HL-60/S4 treated with phorbol 12-myristate 13-acetate at 8.2 ng/mL for 4 days and 3 days (cell line): ENCODE results near the gene CRNKL1.

Source experiments
- in situ Hi-C: fragments of 300-500 bp; cut with MboI; formaldehyde crosslinking; loops from 2 replicates; pipeline ENCODE4 v1.15.0; 2022; ENCODE audit warnings: low sequenced_read_pairs

The CRNKL1 gene

DNA sequence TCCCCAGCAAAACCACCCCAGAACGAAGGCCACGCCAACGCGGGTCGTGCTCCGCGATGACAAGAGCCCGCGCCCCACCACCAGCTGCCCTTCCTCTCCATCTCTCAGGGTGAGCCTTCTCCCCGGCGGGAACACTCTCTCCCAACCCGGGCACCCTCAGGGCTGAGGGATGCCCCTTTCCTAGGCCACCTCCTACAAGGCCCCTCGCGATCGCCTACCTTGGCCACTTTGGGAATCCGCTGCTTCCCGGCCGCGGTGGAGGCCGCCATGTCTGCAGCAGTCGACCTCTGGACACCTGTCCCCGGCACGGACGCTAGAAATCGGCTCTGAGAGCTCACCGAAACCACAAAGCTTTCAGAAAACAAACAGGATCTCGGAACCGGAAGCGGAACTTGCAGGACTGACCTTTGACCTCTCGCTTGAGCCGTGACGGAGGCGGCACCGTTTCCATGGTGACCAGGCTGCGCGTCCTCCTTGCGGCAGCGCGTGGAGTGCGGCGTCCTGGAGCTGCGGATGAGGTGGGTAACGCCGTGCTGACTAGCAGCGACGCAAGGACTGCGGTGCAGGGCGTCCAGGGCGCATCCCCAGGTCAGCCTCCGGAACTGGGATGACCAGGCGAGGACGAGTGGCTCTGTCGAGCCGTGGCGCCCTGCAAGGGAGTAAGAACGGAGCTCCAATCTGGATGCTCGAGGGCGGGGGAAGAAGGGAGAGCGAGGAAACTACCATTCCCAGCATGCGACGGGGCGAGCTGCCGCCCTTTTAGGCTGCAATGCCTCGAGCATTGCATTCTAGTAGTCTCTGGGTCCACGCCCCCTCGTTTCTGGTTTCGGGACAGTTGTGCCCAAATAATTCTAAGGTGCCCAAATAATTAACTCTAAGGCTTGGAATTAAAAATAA is at the start of gene CRNKL1, which contains the start of gene CFAP61:
TSS of gene CRNKL1 (minus strand) at position 393 of the 897 bp plus-strand sequence. CDS start at position 269, 124 bp downstream.
TSS of gene CFAP61 (plus strand) at position 459 of the 897 bp plus-strand sequence. CDS start 4,122 bp downstream, outside the sequence.
- in situ Hi-C loops = no loop called here

DNA sequence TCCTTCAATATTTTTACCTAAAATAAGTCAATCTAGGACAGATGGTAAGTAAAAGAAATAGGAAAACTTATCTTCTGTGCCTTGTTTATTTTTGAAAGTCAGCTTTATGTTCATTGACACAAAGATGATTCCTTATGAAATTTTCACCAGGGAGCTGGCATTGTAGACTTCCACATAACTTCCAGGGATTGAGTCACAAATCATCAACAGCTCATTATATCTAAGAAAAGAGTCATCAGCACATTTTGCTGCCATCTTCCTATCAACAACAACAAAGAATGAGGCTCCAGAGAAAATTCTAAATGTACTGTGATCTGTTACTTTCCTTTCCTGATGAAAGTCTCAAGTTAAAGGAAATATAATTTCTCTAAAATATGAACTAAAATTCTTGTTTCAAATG is 48.6 kb upstream of the CRNKL1 start:
- in situ Hi-C loops = no loop called here

DNA sequence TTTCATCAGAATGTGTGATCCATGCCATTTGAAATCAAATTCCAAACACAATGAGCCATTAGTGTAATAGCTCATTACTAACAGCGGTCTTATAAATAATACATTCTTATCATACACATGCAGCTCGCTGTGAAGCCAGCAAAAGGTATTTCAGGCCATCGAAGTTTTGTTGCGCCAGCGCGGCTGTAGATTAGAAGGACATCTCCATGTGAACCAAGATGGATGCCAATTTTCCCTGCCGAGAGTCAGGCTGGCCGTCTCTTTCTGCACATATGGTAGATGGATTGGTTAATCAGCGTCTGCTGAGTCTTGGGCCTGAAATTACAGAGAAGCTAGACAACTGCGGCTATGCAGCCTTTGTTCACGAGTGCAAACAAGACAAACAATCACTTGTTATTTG is 44.2 kb upstream of the CRNKL1 start:
- in situ Hi-C loops = loop anchor here (25.0 kb wide), 1 partner anchor 466 kb away; no protein-coding TSS in a partner anchor

DNA sequence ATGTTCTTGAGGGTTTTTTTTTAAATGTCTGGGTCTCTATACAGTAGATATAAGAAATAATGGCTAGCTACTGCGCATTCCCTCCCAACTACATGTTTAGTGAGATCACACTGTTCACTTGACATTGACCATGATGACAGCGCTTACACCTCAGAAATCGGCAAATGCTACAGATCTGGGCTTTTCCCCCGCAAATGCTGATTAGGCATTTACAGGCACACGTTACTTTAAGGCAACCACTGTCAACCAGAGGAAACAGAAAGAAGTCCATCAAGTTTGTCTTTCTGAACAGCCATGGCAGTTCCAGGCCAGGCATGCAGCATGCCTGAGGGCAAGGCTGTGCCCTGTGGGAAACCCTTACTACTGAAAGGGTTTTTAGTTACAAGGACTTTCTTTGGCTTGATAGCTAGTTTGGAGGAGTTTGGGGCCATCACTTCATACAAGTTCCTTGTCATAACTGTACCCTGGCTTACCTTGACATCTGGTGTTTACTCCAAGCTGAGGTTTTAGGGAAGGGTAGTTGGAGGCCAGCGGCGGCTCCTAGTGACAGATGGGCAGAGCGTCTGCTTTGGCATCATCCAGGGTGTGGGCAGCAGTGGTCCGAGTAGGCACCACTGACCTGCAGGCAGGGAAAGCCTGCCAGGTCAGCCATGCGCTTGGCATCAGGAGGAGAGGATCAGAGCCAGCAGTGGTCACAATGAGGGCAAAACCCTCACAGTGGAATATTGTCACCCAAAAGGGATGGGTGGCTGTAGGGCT is 43.0 kb upstream of the CRNKL1 start:
- in situ Hi-C loops = loop anchor here (25.0 kb wide), 1 partner anchor 467 kb away; no protein-coding TSS in a partner anchor

DNA sequence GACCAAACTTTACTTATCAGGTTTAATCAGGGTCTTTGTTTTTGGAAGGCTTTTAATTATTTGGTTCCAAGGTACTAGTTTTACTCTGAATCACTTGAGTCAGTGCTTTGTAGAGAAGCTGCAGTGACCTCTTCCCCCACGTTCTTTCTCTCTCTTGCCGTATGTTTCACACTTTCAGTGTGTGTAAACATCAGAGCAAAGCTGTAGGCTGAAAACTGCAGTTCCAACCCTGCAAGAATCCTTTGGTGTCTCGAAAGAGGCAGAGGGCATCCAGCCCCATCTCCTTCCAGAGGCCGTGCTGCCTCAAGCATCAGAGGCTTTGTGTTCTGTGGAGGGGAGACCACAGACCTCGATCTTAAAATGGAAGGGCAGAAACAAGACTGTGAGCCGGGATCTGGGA is 42.1 kb upstream of the CRNKL1 start:
- in situ Hi-C loops = loop anchor here (25.0 kb wide), 1 partner anchor 468 kb away; no protein-coding TSS in a partner anchor

DNA sequence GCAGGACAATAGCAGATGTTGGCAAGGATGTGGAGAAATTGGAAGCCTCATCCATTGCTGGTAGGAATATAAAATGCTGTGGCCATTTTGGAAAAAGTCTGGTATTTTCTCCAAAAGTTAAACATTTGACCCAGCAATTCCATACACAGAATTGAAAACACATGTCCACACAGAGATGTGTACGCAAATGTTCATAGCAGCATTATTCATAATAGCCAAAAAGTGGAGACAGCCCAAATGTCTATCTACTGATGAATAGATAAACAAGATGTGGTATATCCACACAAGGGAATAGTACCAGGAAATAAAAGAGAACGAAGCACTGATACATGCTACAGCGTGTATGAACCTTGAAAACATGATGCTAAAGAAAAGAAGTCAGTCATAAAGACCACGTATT is 40.6 kb upstream of the CRNKL1 start:
- in situ Hi-C loops = loop anchor here (25.0 kb wide), 1 partner anchor 469 kb away; no protein-coding TSS in a partner anchor

DNA sequence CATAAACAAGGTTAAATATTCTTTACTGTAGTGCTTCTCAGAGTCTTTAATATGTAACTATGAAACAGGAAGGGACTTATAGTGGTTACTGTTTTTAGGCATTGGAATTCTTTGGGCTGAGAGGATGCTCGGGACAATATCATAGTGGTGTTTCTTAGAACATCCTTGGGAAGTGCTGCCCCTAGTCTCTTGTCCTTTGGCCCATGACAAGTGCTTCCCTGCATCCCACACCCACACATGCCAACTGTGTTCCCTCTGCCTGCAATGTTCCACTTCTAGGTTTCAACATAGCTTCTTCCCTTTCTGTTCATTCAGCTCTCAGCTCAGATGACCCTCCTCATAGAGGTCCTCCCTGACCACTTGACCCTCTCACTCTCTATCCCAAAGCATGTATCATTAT is 37.7 kb upstream of the CRNKL1 start:
- in situ Hi-C loops = loop anchor here (25.0 kb wide), 1 partner anchor 472 kb away; no protein-coding TSS in a partner anchor

DNA sequence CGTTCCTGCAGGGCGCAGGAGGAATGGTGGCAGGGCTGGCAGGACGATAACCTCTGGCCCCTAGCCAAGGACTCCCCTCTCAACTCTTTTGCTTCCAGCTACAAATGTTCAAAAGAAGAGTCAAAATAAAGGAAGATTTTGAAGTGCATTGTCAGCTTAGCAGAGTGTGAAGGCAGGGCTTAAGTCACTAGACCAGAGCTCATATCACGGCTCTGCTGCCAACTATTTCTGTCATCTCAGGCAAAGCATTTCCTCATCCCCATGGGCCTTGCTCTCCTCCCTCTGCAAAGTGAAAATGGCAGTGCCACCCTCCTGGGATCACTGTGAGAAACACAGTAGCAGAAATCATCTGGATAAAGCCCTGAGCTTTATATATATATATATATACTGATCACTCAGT is 36.8 kb upstream of the CRNKL1 start:
- in situ Hi-C loops = loop anchor here (25.0 kb wide), 1 partner anchor 473 kb away; no protein-coding TSS in a partner anchor

DNA sequence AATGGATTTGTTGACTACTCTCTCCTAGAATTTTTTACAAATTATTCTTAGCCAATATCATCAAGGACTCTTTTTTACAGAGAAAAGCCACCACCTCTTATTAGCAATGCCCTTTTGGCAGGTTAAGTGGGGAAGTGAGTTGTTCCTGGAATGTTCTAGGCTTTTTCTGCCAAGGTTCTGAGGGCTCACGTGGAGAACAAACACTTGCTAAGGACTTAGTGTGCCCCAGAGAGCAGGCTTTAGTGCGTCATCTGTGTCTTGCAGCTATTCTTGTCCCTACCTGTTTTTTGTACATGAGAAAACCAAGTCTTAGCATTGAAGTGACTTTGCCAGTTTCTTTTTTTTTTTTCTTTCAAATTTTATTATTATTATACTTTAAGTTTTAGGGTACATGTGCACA is 33.5 kb upstream of the CRNKL1 start:
- in situ Hi-C loops = loop anchor here (25.0 kb wide), 1 partner anchor 476 kb away; no protein-coding TSS in a partner anchor

DNA sequence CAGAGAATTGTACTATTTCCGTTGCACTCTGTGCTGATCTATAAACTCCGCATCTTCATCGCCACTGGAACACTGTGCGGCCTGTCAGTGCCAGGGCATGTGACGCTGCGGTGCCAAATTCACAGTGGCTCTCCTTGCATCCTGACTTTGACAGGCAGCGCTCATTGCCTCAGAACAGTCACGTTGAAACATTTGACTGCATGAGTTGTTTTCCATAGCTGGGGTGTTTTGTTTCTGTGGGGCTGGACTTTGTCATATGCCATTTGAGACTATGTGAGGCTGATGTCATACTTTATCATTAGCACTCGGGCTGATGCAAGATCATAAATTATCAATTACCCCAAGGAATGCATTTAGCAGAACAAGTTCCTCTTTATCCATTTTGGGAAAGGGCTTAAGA is 32.8 kb upstream of the CRNKL1 start:
- in situ Hi-C loops = loop anchor here (25.0 kb wide), 1 partner anchor 477 kb away; no protein-coding TSS in a partner anchor

DNA sequence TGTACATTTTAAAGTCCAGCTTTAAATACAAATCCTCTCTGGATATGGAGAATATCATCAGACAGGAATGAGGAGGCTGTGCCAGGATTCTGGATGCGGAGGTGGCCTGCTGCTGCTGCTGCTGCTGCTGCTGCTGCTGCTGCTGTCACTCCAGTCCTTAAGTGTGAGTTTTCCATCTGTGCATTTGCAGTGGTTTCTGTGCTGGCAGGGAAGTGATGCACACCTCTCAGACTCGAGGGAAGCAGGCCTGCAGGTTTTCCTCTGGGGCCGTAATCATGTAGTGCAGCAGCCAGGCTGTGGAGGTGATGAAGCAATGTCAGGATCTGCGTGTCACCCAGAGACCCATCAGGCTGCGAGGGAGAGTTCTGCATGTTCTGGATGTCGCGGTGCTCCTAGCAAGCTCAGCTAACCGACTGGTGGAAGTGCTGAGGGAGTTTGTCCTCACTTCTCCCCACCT is 32.1 kb upstream of the CRNKL1 start:
- in situ Hi-C loops = loop anchor here (25.0 kb wide), 1 partner anchor 478 kb away; no protein-coding TSS in a partner anchor

DNA sequence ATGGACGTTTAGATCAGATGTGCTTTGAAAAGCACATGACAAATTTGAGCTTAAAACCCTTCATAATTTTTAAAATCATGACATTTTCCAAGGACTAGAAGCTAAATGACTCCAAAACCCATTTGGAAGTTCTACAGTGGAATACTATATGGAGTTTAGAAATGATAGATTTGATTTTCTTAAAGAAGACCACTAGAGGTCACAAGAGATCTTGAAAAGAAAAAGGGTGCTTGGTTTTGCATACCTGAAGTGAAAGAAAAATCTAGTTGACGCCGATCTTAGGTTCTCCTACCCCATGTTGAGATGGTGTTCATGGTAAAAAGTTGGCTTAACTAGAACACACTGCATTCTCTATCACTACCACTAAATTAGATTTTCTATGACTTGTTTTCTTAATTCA is 31.5 kb upstream of the CRNKL1 start:
- in situ Hi-C loops = loop anchor here (25.0 kb wide), 1 partner anchor 478 kb away; no protein-coding TSS in a partner anchor

DNA sequence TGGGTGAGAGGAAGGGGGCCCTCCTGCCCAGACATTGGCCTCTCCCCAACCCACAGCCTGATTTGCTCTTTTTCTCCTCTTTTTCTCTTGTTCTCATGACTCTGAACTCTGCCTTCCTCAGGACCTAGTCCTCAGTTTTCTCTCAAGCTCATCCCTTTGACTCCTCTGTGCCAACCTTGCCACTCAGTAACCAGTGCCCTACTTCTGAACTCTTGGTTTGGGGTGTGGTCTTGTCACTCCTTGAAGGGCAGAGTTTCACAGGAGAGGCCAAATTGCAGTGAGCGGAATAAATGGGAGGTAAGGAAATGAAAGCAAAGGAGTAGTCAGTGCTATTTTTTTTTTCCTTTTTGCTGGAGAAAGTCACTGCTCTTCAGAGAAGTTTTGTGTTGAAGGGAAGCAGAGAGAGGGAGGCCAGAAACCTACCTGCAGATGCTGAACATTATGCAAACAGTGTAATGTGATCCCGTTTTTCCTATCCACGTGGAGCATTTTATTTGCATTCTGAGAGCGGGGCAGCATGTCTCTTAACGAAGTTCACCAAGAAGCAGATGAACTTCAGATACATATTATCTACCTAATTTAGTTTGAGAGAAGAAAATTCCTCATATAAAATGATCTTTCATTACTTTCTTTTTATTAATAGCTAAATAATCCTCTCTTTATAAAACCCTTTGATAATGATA is 27.0 kb upstream of the CRNKL1 start:
- in situ Hi-C loops = loop anchor here (25.0 kb wide), 1 partner anchor 483 kb away; no protein-coding TSS in a partner anchor

DNA sequence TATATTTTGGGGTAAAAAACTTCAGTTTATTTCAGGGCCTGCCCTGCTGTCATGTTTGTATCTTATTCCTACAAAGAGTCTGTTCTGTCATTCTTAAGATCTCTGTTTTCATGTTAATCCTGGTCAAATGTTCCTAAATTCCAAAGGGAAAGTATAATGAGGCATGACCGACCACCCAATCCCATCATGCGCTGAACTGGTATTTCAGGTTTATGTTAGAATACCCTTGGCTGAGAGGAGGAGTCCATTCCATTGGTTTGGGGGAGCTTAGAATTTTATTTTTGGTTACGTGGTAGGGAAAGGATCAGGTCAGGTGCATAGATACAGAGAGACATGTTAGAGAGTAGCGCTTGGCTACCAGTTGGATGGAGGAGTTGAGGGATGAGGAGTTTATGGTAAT is 25.8 kb upstream of the CRNKL1 start:
- in situ Hi-C loops = loop anchor here (25.0 kb wide), 1 partner anchor 484 kb away; no protein-coding TSS in a partner anchor

DNA sequence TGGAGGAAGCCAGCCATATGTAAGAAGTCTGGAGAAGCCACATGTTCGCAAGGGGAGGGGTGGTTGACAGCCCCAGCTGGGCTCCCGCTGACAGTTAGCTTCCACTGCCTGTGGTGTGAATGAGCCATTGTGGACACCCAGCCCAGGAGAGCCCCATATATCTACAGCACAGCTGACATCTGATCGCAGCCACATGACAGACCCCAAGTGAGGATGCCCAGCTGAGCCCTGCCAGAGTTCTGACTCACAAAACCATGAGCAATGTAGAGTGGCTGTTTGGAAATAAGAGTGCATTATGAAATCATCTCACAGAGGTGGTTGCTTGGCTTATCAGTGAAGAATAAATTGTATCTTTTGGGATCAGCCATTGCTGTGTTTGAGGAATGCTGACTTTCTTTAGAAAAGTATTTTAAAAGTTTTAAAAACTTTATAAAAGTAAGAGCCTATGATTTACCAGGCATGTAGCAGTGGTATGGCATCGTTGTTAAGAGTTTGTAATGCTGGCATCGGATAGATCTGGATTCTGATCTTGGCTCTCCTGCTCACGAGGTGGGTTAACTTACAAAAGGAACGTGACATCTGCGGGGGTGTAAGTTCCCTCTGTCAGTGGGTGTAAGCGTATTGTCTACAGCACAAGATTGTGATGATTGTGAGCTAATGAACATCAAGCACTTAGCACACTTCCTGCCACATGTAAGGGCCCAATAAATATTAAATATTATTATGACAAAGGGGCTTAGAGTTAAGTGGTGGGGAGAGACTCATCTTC is 24.2 kb upstream of the CRNKL1 start:
- in situ Hi-C loops = loop anchor here (25.0 kb wide), 1 partner anchor 486 kb away; no protein-coding TSS in a partner anchor

DNA sequence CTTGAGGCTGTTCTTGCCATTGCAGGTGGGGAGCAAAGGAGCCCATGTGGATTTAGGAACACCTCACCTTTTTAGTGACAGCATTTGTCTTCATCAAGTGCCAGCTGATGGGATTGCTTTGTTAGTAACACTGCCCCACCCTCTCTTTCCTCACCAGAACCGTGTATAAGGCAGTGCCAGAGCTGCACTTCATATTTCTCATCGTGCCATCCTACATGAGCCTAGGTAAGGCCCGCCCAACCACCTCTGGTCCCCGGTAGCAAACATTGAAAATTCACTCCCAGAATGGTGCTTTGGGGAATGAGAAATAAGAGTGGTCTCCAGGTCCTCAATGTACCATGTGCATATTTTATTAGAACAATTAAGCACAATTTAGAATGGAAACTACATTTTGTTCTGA is 22.8 kb upstream of the CRNKL1 start:
- in situ Hi-C loops = loop anchor here (25.0 kb wide), 1 partner anchor 487 kb away; no protein-coding TSS in a partner anchor

DNA sequence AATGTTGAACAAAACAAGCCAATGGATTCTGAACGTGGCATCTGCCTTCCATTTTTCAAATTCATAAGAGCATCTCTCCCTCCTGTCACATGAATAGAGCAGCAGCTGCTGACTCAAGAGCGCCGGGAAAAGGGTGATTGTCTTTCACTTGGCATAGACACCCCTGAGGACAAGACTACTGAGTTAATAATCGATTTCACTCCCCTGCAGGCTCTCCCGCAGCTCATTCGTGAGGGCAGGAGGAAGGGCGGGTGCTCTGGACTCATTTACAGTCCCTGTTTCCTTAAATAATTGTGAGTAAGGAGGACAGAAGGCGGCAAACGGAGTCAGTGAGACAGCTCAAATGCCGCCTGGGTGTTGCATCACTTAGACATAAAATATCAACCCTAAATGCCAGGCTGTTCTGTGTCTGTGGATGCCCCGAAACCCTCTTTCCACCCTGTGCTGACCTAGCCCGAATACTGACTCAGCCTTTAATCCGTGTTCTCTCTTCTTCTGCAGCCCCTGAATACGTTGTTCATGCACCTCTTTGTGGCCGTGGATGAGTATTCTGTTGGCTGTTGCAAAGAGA is 21.6 kb upstream of the CRNKL1 start:
- in situ Hi-C loops = no loop called here

DNA sequence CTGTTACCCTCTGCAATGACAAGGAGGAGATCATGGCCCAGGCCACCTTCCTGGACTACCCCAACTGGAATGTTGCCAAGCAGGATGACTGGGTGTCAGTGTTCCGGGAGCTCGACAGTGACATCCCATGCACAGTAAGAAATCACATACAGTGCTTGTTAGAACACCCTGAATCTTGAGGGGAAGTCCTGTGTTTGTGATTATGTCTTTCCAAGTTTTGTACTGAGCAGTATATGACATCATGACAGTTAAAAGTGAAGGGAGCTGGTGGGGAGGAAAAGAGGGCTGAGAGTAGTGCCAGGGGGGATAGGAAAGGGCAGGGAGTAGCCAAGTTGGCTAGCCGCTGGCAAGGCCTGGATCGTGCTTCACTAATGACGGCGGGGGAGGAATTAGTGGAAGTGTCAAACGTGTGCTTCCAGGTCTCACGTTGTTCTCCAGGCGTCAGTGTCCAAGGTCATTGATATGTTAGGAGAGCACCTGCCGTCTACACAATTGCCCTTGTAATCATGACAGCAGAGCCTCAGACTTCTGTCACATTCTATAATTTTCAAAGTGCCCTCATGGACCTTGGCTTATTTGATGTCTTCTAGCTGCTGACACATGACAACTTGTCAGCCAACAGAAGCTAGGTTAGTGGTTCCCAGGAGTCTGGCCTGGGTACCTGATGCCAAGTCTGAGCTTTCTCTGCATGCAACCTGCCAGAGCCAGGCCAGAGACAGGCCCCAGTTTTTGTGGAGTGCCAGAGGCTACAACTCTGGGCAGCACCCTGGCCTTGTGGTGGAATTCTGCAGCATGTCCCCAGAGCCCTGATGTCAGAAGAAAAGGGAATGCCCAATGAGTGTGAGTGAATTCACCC is 18.8 kb upstream of the CRNKL1 start:
- in situ Hi-C loops = no loop called here
